Vagina (tissue), 2 donors: Measurements from ENCODE around the gene MTARC2. TPM values are rescaled to one million over a fixed set of nuclear protein-coding genes. Genes with fewer than 3 reads are reported as not detected.

Experiments used
- DNase-seq, 2 donors: peaks; one replicate each; pipeline ENCODE4 v3.0.0-alpha.2; 2017; ENCODE audit errors: extremely low spot score in 2 of 2
- H3K27ac ChIP-seq: fragments of 200-600 bp; sonication (generic); one replicate; pipeline ENCODE4 v1.5.1; 2019
- H3K27me3 ChIP-seq: fragments of 200-600 bp; sonication (generic); one replicate; pipeline ENCODE4 v1.5.1; 2019
- H3K36me3 ChIP-seq, 2 donors: fragments of 200-600 bp; sonication (generic); one replicate each; pipeline ENCODE4 v1.5.1; 2017 to 2019
- H3K4me1 ChIP-seq: fragments of 200-600 bp; sonication (generic); one replicate; pipeline ENCODE4 v1.5.1; 2019
- H3K4me3 ChIP-seq, 2 donors: fragments of 200-600 bp; sonication (generic); 1 replicate in 1 of 2; 2 replicates in 1 of 2; pipeline ENCODE4 v1.5.1; 2016 to 2019
- H3K9me3 ChIP-seq: fragments of 200-600 bp; sonication (generic); one replicate; pipeline ENCODE4 v1.5.1; 2019
- POLR2A ChIP-seq, 2 donors: fragments of 450-650 bp; IDR thresholded peaks; one replicate each; pipeline ENCODE4 v1.6.1; 2017; ENCODE audit warnings: antibody characterized with exemption in 2 of 2, mild to moderate bottlenecking in 2 of 2, moderate library complexity in 2 of 2
- POLR2AphosphoS5 ChIP-seq, 2 donors: sonication (generic); formaldehyde crosslinking; IDR thresholded peaks; one replicate each; pipeline ENCODE4 v1.9.0; 2017; ENCODE audit warnings: antibody characterized with exemption in 2 of 2, mild to moderate bottlenecking in 2 of 2, low read depth in 1 of 2; ENCODE audit not compliant: insufficient read depth in 1 of 2
- intact Hi-C: fragments of 100-400 bp; cut with DNase I; formaldehyde crosslinking; loops from one replicate; pipeline ENCODE4 v1.15.1; 2023
- total RNA-seq: library from RNA; depleted of rRNA; stranded (reverse); fragments of >200 nt; gene quantifications from one replicate; pipeline ENCODE4 v1.2.3, GENCODE V29; 2016
- TF ChIP-seq, protein P1 (sequence below), 3 experiments: fragments of 450-650 bp in 2 of 3; fragments of 200-600 bp in 1 of 3; sonication (generic) in 1 of 3; IDR thresholded peaks; one replicate each; pipeline ENCODE4 v1.5.1; 2017 to 2019; ENCODE audit warnings: antibody characterized with exemption in 3 of 3, mild to moderate bottlenecking in 2 of 3, moderate library complexity in 2 of 3

The MTARC2 gene
- total RNA-seq, 1 donor from 2014 or later, result 14.7 TPM

DNA sequence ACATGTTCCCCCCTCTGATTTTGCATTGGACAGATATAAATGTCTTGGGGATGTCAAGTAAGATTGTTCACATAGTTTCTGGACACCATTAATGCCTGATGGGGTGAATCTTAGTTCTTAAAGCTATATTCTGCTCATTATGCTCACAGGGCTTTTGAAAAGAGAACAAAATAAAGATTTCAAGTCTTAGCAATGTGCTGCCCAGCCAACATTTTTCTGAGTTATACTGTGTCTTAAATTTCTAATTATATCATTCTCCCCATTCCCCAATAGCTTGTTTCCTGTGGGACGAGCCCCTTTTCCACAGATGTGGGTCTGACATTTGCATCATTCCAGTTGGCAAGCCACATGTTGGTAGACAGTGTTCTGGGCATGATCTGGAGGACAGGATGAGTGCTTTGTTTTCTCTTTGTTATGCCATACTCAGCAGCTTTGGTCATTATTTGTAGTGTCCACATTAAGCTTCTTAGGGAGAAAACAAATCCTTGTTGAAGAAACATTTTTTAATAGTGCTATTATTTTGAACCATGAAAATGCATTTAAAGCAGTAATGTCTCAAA, 71.4 kb downstream of the MTARC2 start:
- H3K9me3 ChIP-seq, result no peaks in the 10 kb centered on the region
- intact Hi-C loops, result loop anchor here (10.0 kb wide), 2 partner anchors 55 to 615 kb away; partner anchors contain the start of gene HLX
- no peak overlapping the region for H3K4me3 ChIP-seq
- no peak for DNase-seq
- H3K27ac ChIP-seq, result peak overlapping the region; percentile 46
- TF ChIP-seq POLR2A (IDR thresholded peaks at IDR 0.05) (no peak), POLR2AphosphoS5 (IDR thresholded peaks at IDR 0.05; ENCODE audit: insufficient read depth in 1 of 2, low read depth in 1 of 2) (no peak)
- TF ChIP-seq, protein P1, sequence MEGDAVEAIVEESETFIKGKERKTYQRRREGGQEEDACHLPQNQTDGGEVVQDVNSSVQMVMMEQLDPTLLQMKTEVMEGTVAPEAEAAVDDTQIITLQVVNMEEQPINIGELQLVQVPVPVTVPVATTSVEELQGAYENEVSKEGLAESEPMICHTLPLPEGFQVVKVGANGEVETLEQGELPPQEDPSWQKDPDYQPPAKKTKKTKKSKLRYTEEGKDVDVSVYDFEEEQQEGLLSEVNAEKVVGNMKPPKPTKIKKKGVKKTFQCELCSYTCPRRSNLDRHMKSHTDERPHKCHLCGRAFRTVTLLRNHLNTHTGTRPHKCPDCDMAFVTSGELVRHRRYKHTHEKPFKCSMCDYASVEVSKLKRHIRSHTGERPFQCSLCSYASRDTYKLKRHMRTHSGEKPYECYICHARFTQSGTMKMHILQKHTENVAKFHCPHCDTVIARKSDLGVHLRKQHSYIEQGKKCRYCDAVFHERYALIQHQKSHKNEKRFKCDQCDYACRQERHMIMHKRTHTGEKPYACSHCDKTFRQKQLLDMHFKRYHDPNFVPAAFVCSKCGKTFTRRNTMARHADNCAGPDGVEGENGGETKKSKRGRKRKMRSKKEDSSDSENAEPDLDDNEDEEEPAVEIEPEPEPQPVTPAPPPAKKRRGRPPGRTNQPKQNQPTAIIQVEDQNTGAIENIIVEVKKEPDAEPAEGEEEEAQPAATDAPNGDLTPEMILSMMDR (IDR thresholded peaks at IDR 0.05), result no peak
- peaks cover 14% of the 10 kb centered on the region for H3K4me1 ChIP-seq
- no peaks in the 10 kb centered on the region for H3K36me3 ChIP-seq
- H3K27me3 ChIP-seq, result no peaks in the 10 kb centered on the region

DNA sequence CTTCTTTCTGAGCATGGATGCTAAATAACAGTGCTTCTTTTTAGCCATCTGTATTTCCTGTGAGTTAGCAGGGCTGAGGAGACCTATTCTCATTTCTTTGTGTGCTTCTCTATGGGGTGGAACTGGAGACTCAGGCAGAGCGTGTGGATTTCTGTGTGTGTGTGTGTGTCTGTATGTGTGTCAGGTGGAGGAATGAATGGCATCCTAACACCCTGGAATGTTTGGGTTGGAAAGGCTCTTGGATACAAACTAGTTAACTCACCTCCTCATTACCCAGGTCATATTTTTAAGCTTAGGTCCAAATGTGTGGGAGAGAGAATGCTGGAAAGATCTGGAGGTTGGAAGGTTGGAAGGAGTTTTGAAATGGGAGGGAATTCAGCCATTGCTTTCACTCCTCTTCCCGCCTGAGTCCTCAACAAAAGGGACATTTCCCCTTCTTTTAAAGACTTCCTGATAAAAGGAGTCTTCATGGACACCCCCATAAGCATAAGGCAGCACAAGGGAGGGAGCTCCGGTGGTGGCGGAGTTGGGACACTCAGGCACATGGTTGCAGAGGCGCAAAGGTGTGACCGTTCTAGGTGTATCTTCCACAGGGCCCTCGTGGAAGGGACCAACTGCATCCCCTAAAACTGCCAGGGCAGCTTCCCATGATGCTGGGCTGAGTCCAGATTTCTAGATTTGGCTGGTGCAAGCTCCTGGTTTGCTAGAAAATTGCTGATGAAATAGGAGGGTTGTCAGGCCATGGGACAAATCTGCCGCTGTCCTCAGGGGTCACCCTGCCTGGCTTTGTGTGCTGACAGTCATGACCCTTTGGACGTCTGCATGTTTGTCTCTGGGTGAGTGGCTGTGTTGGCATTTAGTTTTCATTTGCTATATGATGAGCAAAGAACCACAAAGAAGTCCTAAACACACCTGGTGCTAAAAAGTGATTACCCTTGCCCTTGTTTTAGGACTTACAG, 76.2 kb downstream of the MTARC2 start:
- intact Hi-C loops, result no loop called here
- no peaks in the 10 kb centered on the region for H3K27me3 ChIP-seq
- no peak for DNase-seq
- peaks cover 4% of the 10 kb centered on the region for H3K4me1 ChIP-seq
- H3K4me3 ChIP-seq, result no peak overlapping the region
- H3K36me3 ChIP-seq, result no peaks in the 10 kb centered on the region
- TF ChIP-seq POLR2AphosphoS5 (IDR thresholded peaks at IDR 0.05; ENCODE audit: insufficient read depth in 1 of 2, low read depth in 1 of 2), result no peak
- TF ChIP-seq, protein P1 (IDR thresholded peaks at IDR 0.05), result no peak
- no peak for TF ChIP-seq POLR2A (IDR thresholded peaks at IDR 0.05)
- H3K9me3 ChIP-seq, result no peaks in the 10 kb centered on the region
- H3K27ac ChIP-seq, result no peak overlapping the region

DNA sequence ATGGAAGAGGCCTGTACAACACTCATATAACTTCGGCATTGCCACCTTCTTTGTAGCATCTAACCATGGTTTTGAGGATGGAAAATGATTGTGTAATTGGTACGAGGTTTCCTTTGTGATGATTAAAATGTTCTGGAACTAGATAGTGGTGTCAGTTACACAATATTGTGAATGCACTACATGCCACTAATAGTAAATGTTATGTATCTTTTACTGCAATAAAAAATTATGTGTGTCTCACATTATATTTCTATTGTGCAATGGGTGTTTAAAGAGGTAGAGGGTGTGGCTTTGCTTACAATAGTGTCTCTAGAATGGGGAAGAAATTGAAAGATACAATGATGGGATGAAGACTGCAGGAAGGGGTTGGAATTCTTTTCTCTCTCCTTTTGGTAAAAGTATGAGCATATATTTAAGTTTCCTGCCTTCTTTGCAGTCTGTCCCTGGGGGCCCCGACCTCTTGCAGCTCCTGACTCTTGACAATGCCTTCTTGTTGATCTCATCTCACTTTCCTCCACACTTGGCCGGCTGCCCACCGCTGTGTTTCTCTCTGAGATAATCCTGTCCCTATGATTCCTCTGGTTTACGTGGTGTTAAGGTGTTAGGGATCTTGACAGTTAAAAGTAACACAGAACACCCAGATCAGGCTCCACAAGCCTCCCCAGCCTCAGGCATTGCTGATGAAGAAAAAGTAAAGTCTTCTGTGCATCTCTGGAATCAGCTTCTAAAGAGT, 77.9 kb downstream of the MTARC2 start:
- Histone ChIP-seq H3K9me3 (no peaks in the 10 kb centered on the region), H3K27ac (no peak overlapping the region), H3K4me3 (no peak overlapping the region), H3K27me3 (no peaks in the 10 kb centered on the region), H3K36me3 (no peaks in the 10 kb centered on the region), H3K4me1 (no peaks in the 10 kb centered on the region)
- TF ChIP-seq, protein P1 (IDR thresholded peaks at IDR 0.05), result no peak
- TF ChIP-seq POLR2AphosphoS5 (IDR thresholded peaks at IDR 0.05; ENCODE audit: insufficient read depth in 1 of 2, low read depth in 1 of 2) (no peak), POLR2A (IDR thresholded peaks at IDR 0.05) (no peak)
- intact Hi-C loops, result no loop called here
- DNase-seq, result no peak

DNA sequence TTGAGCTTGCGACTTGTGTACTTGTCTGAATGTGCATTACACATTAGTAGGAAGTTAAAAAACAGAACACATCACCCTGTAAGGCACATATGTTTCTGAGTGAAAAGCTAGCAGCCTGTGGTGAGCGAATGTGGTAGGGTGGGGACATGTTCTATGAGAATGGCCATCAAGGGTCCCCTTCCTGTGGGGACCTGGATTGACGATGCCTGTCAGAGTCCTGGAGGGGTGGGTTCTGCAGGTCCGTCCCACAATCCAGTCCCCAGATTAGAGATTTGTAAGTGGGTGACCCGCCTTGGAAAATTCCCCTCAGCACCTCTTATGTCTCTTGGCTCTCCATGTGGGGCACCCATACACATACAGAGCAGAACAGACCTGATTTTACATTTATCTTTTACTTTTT, 78.6 kb downstream of the MTARC2 start:
- DNase-seq, result no peak
- Histone ChIP-seq H3K36me3 (no peaks in the 10 kb centered on the region), H3K4me3 (no peak overlapping the region), H3K27me3 (no peaks in the 10 kb centered on the region), H3K9me3 (no peaks in the 10 kb centered on the region), H3K4me1 (no peaks in the 10 kb centered on the region), H3K27ac (no peak overlapping the region)
- intact Hi-C loops, result no loop called here
- TF ChIP-seq, protein P1 (IDR thresholded peaks at IDR 0.05), result no peak
- TF ChIP-seq POLR2A (IDR thresholded peaks at IDR 0.05) (no peak), POLR2AphosphoS5 (IDR thresholded peaks at IDR 0.05; ENCODE audit: insufficient read depth in 1 of 2, low read depth in 1 of 2) (no peak)
